GM18499 (cell line): ENCODE results near the gene KLRF1.

Source experiments
- ATAC-seq: cut with Tn5 transposase; IDR thresholded peaks from one replicate; pipeline ENCODE4 v1.9.1; 2021; ENCODE audit warnings: moderate number of reproducible peaks; ENCODE audit not compliant: insufficient read depth, unreplicated experiment

Gene KLRF1, protein sequence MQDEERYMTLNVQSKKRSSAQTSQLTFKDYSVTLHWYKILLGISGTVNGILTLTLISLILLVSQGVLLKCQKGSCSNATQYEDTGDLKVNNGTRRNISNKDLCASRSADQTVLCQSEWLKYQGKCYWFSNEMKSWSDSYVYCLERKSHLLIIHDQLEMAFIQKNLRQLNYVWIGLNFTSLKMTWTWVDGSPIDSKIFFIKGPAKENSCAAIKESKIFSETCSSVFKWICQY

DNA sequence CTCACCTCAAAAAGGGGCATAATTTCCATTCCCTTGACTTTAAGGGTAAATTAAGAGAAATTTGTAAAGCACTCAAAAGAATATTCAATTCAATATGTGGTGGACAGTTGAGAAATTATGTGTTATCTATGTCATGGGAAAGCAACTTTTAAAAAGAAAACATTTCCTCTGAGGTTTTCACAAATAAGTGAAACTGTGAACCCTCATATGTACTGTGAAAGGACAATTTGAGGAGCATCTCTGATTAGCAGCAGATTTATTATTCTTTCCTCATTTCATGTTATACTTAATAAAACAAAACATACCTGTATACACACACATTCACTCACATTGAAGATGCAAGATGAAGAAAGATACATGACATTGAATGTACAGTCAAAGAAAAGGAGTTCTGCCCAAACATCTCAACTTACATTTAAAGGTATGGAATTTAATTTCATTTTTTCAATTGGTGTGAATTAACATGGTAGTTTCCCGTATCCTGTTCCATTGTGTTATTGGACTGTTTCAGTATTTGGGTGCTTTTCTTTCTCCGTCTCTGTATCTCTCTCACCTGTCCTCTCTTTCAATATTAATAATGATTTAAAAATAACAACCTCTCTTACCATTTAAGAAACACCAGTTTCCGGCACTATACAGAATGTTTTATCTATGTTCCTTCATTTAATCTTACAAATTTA, at the start of gene KLRF1:
TSS of gene KLRF1 (plus strand) at position 273 of the 680 bp plus-strand sequence. CDS start at position 337, 64 bp downstream.
- no peak for ATAC-seq

DNA sequence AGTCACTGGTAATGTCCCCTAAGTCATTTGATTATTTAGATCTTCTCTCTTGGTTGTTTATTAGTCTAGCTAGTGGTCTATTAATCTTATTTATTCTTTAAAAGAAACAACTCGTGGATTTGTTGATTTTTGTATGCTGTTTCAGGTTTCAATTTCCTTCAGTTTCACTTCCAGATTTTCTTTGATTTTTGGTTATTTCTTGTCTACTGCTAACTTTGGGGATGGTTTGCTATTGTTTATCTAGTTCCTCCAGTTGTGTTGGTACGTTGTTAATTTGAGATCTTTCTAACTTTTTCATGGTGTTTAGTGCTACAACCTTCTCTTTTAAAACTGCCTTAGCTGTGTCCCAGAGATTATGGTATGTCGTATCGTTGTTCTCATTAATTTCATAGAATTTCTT, 48.1 kb upstream of the KLRF1 start:
- no peak for ATAC-seq

DNA sequence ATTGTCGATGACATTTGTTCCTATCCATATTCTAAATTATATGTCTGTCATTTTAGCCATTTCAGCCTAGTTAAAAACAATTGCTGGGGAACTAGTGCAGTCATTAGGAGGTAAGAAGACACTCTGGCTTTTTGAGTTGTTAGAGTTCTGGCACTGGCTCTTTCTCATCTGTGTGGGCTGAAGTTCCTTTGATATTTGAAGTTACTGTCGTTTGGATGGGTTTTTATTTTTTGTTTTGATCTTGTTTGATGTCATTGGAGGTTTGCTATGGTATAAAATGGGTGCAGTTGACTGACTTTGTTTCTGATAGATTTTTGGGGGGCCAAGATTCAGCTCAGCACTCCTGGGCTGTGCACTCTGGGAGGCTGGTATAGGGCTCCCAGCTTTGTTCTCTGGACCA, 45.9 kb upstream of the KLRF1 start:
- ATAC-seq, result no peak

DNA sequence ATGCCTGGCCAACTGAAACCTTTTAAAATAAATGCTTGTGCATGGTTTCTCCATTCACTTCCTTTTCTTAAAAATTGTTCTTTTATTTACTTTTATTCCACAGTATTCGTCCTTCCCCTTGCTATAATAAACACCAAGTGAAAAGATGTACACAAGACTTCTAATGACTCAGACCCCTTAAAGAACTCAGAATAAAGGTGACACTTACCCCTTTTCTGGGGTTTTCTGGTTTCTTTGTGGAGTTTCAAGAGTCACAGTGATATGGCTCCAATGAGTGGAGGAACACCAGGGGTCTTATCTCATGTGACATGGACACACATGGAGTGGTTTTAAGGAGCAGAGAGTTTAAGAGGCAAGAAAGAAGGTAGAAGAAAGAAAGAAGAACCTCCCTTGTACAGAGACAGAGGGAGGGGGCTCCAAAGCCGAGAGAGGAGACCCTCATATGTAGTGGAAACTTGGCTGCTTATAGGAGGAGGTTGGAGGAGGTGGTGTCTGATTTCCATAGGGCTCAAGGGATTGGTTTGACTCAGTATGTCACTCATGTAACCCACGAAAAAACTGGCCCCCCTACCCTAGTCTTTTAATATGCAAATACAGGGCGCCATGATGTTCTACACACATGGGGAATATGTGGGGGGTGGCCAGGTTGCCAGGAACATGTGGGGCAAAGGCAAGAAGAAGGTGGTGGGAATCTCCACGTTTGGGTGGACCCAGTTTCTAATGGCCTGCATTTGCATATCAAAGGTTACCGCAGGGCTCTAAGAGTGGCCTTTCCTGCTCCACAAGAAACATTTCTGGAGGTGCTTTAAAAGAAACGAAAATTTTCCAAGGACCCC, 44.5 kb upstream of the KLRF1 start:
- ATAC-seq, result no peak

DNA sequence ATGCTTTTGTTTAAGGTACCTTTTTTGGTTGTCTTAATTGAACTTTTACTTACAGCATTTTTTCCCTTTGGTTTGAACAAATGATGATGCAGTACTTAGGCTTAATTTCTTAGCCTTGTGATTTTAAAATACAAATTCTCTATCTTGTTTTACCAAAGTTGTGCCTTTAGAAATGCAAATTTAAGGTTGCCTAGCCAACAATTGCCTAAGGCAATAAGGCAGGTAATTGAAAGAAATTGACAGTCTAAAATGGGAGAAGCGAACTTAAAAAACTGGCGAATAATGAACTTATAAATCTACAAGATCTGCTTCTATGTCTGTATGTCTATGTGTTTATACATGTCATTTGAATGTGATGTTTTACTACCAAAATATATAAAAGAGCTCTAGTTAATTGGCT, 43.0 kb upstream of the KLRF1 start:
- ATAC-seq, result no peak

DNA sequence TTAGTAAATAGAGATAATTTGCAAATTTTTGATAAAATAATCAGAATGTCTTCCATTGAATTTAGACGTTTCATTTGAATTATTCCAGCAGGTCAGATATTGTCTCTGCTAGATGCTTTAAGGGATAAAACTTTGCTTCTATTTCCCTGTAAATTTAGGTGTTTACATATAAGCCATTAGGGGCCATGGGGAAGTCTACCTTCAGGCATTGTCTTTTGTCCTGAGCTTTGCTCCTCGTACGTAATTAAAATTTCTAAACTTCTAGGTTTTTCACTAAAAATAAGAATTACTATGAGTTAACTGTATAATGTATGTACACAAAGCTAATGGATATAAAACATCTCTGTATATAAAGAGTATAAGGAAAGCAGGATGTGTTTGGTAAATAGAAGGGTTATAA, 42.5 kb upstream of the KLRF1 start:
- ATAC-seq, result no peak

DNA sequence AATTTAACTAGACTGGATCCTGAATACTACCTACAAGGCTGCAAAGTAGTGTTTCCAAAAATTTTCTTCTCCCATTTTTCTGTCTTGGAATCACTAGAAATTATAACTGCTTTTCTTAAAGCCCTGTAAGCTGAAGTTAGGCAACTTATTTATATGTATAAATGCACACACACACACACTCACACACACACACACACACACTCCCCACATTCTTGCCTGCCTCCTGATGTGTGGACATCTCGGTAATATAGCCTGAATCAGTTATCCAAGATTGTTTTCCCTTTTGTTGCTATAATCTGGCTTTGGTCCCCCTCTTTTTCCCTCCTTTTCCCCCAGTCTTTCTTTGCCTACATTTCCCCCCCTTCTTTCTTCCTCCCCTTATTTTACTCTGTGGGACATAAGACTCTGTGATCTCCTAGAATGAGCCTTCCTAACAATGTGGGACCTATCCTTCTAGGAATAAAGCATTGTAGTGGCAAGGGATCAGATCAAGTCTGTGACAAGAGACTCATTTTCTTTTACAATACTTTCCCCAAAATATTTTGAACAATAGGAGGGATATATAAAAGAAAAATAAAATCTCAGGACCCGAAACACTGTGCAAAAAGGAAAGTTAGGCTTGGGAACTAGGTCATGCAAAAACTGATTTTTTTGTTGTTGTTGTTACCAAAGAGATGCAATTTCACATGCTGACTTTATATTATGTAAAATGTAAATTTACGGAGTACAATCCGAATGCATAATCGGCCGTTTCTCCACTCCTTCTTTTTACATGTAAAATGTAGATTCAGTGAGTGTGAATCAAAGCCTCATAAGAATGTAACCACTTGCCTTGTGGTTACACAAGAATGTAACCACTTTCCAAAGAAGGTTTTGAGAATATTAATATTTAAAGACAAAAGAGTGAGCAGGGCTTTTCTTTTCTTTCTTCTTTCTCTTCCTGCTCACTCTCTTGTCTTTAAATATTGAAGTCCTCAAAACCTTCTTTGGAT, 40.3 kb upstream of the KLRF1 start:
- ATAC-seq, result no peak

DNA sequence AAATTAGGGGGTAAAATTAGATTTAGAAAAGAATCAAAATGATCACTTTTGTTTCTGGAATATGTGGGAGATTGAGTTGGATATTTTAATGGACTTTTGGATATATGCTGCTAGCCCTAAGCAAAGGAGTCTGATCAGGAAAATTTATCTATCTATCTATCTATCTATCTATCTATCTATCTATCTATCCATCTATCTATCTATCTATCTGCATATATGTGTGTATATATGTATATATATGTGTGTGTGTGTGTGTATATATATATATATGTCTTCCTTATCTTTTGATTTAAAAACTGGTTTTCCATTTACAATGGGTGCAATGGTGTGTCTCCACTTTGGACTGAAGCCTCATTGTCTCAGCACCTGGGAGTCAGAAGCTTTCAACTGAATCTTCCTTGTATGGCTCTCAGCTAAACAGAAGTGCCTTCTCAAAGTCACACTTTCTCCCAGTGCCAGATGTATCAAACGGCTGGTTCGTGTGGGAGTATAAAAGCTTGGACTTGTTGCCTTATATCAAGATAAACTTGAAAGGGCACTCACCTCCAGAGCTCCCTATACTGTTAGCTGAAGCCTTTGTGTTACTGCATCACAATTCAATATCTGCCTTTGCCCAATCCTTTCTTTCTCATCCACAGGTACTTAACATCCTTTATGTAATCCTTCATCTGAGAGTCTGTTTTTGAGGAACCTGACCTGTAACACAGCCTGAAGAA, 34.9 kb upstream of the KLRF1 start:
- no peak for ATAC-seq

DNA sequence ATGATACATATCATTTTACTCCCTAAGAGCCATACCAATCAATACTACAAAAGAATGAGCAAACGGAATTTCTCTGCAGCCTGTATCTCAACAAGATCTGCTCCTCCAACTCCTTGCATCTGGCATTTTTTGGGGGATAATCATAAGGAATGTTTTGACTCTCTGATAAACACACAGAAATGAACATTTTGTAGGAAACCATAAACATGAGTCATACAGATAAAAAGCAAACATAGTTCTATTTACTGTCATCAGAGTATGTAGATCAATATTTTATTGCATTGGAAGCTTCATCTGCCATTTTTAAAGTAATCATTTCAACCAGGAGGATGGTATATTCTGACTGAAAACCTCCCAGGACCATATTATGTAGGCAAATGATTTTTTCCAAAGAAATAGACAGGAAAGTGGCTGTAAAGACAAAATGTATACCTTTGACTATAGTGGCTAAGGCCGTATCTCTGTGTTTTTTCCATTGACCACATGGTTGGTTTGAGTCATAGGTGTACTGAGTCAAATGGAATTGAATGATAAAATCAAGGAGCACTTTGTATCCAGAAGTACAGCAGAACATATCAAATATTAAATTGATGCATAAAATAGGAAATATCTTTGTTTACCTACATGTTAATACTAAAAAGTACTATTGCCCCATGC, 34.2 kb upstream of the KLRF1 start:
- no peak for ATAC-seq

DNA sequence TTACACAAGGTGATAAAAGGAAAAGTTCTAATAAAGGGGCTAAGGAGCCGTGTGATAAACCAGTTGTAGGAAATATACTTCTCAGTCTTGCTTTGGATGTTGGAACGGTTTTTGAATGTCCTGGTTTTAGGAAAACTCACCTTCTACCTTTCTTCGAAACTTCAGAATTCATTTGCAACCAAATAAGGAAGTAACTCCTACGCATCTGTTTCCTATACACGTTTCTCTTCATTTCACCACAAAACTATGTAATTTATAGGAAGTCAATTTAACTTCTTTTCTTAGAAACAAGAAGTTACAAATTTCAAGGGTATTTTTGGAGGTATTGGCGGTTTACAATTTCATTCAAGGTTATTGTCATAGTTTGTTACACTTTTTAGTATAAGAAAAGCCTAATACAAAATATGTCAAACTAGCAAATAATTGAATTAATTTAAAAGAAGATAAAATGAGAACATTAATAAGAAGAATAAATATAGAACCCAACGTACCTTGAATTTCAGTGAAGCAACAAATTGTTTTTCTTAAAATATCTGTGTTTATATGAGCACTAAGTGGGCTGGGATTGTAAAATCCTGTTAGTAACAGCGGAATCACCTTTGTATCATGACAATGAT, 33.4 kb upstream of the KLRF1 start:
- no peak for ATAC-seq

DNA sequence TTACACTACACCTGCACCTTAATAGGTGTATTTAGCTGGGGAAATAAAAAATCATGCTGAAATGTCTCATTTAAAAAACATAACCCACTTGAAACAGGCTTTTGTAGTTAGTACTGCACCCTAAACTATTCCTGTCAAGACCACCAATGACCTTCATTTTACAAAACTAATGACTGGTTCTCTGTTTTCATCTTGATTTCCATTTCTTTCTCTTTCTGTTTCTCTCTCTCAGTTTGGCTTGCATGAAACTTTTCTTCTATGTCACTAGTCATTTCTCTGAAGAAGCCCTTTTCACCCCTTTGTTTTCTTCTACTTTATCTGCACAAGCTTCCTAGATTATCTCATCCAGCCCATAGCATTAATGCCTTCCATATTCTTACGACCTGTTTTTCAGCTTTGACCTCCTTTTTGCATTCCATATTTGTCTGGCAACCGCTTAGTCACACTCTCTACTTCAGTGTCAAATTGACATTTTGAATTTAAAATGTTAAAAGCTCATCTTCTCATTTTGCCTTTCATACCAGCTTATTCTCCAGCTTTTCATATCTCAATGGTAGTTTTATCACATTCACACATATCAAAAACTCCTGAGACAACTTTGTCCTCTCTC, 32.7 kb upstream of the KLRF1 start:
- ATAC-seq, result no peak

DNA sequence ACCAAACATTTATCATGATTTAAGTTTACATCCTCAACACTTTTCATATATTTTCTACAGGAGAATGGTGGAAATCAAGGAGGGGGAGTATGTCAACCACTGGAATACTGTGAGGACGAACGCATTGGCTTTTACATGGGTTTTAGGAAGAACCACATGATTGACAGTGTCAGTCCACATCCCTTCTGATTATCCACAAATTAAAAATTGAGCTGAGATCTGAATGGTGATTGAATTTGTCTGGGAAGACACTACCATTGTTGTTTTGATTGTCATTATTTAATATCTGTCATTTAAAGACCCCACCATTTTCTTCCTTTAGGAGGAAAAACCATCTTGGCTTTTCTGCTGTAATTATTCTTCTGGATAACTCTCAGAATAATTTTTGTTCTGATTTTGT, 31.3 kb upstream of the KLRF1 start:
- ATAC-seq, result no peak

DNA sequence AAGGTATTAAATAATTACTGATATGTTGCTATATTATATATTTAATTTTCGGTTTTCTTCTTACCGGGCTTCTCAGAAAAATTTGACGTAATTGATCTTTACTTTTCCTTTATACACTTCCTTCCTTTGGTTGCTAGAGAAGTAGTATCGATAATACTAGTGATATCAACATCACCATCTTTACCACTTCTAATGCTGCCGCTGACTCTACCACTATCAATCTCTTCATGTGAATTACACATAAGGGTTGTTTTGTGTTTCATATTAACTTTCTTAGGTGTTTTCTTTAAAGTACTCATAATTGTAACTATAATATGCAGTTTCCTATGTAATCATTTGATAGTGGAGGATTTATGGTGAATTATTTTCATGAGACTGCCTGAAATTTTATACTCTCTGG, 30.9 kb upstream of the KLRF1 start:
- ATAC-seq, result no peak

DNA sequence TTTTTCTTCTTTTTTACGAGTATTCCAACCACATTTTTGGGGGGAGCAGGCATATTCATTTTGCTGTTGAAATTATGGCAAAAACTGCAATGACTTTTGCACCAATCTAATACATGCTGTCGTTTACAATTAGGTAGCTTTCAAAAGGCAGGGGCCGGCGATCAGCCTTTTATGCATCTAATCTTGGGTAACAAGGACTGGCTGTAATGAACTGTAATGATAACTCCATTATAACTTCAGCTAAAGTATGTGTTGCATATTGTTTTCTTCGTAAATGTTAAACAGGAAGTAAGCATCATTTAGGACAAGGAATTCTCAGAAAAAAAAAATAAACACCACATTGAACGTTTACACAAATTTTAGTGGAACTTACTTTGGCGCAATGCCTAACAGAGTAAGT, 30.3 kb upstream of the KLRF1 start:
- no peak for ATAC-seq

DNA sequence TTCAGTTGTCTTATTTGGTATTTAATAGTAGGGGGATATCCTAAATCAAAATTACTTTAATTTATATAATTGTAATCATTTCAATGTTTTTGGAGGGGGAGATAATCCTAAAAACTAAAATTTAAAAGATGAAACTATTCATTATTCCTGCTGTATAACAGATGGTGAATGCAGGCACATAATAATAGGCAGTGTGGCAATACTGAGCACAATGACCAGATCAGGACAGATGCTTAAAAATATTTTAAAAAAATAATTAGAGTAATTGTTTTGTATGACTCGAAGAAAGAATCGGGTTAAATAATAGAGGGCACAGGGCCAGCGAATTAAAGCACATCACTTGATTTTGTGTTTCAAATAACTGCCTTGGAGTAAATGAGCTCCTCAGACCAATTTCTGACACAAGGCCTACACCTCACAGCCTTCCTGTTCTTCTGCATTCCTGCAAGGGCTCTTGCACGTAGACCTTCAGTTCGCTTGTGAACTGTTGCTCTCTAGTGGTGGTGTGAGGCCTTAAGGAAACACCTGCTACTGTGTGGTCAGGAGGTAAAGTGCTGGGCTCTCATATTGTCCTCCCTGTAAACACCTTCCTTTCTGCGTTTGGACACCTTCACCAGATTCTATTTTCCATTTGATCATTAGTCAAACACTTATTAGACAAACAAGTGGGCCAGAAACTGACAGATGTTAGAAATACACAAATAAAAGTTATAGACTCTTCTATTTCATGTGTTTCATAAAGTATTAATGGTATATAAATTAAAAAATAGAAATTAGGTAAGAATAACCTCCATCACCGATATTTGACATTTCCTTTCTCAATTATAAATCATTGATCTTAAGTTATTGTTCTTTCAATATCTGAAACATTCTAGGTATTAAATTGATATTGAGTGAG, 29.3 kb upstream of the KLRF1 start:
- peak; percentile 81 for ATAC-seq

DNA sequence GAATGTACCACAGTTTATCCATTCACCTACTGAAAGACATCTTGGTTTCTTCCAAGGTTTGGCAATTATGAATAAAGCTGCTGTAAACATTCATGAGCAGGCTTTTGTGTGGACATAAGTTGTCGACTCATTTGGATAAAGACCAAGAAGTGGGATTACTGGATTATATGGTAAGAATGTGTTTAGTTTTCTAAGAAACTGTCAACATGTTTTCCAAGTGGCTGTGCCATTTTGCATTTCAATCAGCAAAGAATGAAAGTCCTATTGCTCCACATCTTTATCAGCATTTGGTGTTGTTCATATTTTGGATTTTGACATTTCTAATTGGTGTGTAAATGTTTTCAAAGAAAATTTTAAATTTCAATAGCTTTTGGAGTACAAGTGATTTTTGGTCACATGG, 27.3 kb upstream of the KLRF1 start:
- no peak for ATAC-seq

DNA sequence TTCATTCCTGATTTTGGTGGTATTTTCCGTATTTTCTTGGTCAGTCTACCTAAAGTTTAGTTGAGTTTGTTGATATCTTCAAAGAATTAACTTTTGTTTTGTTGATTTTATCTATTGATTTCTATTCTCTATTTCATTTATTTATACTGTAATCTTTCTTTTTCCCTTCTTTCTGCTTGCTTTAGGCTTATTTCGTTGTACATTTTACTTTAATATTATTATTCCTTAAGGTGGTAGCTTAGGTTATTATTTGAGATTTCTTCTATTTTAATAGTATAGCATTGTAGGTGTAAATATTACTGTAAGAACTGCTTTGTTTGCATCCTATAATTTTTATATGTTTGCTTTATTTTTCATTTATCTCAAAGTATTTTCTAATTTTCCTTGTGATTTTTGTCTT, 21.4 kb upstream of the KLRF1 start:
- ATAC-seq, result no peak
